SU-DHL-6 (cell line): ENCODE data around the gene LAMA3.

Source experiments
- H2AFZ ChIP-seq: fragments of 200-600 bp; sonication (generic); 2 replicates; pipeline ENCODE4 v1.6.1; 2014; ENCODE audit warnings: low read depth, mild to moderate bottlenecking, moderate library complexity, mixed read lengths, antibody characterized with exemption, low read length; ENCODE audit not compliant: severe bottlenecking
- H3F3A ChIP-seq: fragments of 200-600 bp; shearing (Covaris generic); 2 replicates; pipeline ENCODE4 v1.6.0; 2016; ENCODE audit warnings: antibody characterized with exemption, mild to moderate bottlenecking; ENCODE audit not compliant: insufficient read depth
- H3K27ac ChIP-seq: fragments of 200-600 bp; sonication (generic); 2 replicates; pipeline ENCODE4 v1.5.1; 2016; ENCODE audit warnings: low read depth, mild to moderate bottlenecking, low read length, moderate library complexity, mixed read lengths
- H3K27me3 ChIP-seq: fragments of 200-600 bp; sonication (generic), shearing (Covaris generic); 2 replicates; pipeline ENCODE4 v1.6.0; 2014; ENCODE audit warnings: mild to moderate bottlenecking, low read length
- H3K36me3 ChIP-seq: fragments of 200-600 bp; sonication (generic); 2 replicates; pipeline ENCODE4 v1.6.1; 2014; ENCODE audit warnings: mild to moderate bottlenecking, low read length, mixed read lengths
- H3K4me2 ChIP-seq: fragments of 300-600, 200-600 bp; shearing (Covaris generic), sonication (generic); 2 replicates; pipeline ENCODE4 v1.6.0; 2014; ENCODE audit warnings: low read length, low read depth, mild to moderate bottlenecking; ENCODE audit not compliant: poor library complexity, severe bottlenecking
- H3K4me3 ChIP-seq: fragments of 200-600 bp; sonication (generic); 2 replicates; pipeline ENCODE4 v1.5.1; 2014; ENCODE audit warnings: antibody characterized with exemption, low read length, mild to moderate bottlenecking, mixed read lengths; ENCODE audit not compliant: insufficient read depth, poor library complexity, severe bottlenecking
- H3K79me2 ChIP-seq: fragments of 200-600 bp; sonication (generic); 2 replicates; pipeline ENCODE4 v1.6.1; 2014; ENCODE audit warnings: mild to moderate bottlenecking, low read length, moderate library complexity; ENCODE audit not compliant: insufficient read depth
- H3K9ac ChIP-seq: fragments of 200-600 bp; sonication (generic); 2 replicates; pipeline ENCODE4 v1.7.0; 2014; ENCODE audit warnings: mild to moderate bottlenecking, low read length
- H3K9me2 ChIP-seq: fragments of 200-600 bp; sonication (generic); replicated peaks from 2 replicates; pipeline ENCODE4 v1.6.1; 2014; ENCODE audit warnings: low read length; ENCODE audit not compliant: insufficient read depth
- H3K9me3 ChIP-seq: fragments of 200-600 bp; sonication (generic); 2 replicates; pipeline ENCODE4 v1.6.1; 2014; ENCODE audit warnings: low read length, mixed read lengths; ENCODE audit not compliant: insufficient read depth
- H4K20me1 ChIP-seq: fragments of 200-600 bp; sonication (generic); 2 replicates; pipeline ENCODE4 v1.6.1; 2014; ENCODE audit warnings: low read depth, mild to moderate bottlenecking, antibody characterized with exemption, low read length, moderate library complexity, mixed read lengths
- CTCF ChIP-seq: fragments of 200-600 bp; sonication (generic); IDR thresholded peaks from one replicate; pipeline ENCODE4 v1.5.1; 2017; ENCODE audit warnings: antibody characterized with exemption, mild to moderate bottlenecking, low read length, moderate library complexity; ENCODE audit not compliant: insufficient read depth, poor library complexity, severe bottlenecking
- EZH2phosphoT487 ChIP-seq: fragments of 200-600 bp; sonication (generic), shearing (Covaris generic); conservative IDR thresholded peaks from 2 replicates; pipeline ENCODE4 v1.6.1; 2018; ENCODE audit warnings: mild to moderate bottlenecking, antibody characterized with exemption, low read length, moderate library complexity, mixed read lengths

LAMA3 gene

GRCh38 chr18:23879126-23879525, 189.9 kb downstream of the LAMA3 start:
- H3K9me2 ChIP-seq = no peaks in the 10 kb centered on the region
- H2AFZ ChIP-seq = no peak overlapping the region
- no peak overlapping the region for H3K4me2 ChIP-seq
- no peak overlapping the region for H3K4me3 ChIP-seq
- H3K27me3 ChIP-seq = no peaks in the 10 kb centered on the region
- no peaks in the 10 kb centered on the region for H3K79me2 ChIP-seq
- H4K20me1 ChIP-seq = no peaks in the 10 kb centered on the region
- no peak overlapping the region for H3K27ac ChIP-seq
- no peak overlapping the region for H3K9ac ChIP-seq
- no peaks in the 10 kb centered on the region for H3K9me3 ChIP-seq
- no peaks in the 10 kb centered on the region for H3K36me3 ChIP-seq
- H3F3A ChIP-seq = no peaks in the 10 kb centered on the region
- no peak for TF ChIP-seq CTCF

GRCh38 chr18:23879544-23879943, 190.3 kb downstream of the LAMA3 start:
- no peak overlapping the region for H3K4me2 ChIP-seq
- no peaks in the 10 kb centered on the region for H3K9me2 ChIP-seq
- H2AFZ ChIP-seq = no peak overlapping the region
- no peaks in the 10 kb centered on the region for H3F3A ChIP-seq
- no peaks in the 10 kb centered on the region for H3K27me3 ChIP-seq
- H4K20me1 ChIP-seq = no peaks in the 10 kb centered on the region
- no peak overlapping the region for H3K4me3 ChIP-seq
- no peak overlapping the region for H3K27ac ChIP-seq
- H3K9ac ChIP-seq = no peak overlapping the region
- no peaks in the 10 kb centered on the region for H3K9me3 ChIP-seq
- TF ChIP-seq EZH2phosphoT487 (no peak), CTCF (no peak)
- no peaks in the 10 kb centered on the region for H3K79me2 ChIP-seq
- no peaks in the 10 kb centered on the region for H3K36me3 ChIP-seq

GRCh38 chr18:23879966-23880565, 190.8 kb downstream of the LAMA3 start:
- Histone ChIP-seq H3K79me2 (no peaks in the 10 kb centered on the region), H3K36me3 (no peaks in the 10 kb centered on the region), H3K4me2 (no peak overlapping the region), H3K9ac (no peak overlapping the region), H3K9me2 (no peaks in the 10 kb centered on the region), H3F3A (no peaks in the 10 kb centered on the region), H4K20me1 (no peaks in the 10 kb centered on the region), H3K27ac (no peak overlapping the region), H3K9me3 (no peaks in the 10 kb centered on the region), H2AFZ (no peak overlapping the region), H3K4me3 (no peak overlapping the region), H3K27me3 (no peaks in the 10 kb centered on the region)
- no peak for TF ChIP-seq EZH2phosphoT487
- no peak for TF ChIP-seq CTCF
